ENCODE results near the gene AARS2.

DNA sequence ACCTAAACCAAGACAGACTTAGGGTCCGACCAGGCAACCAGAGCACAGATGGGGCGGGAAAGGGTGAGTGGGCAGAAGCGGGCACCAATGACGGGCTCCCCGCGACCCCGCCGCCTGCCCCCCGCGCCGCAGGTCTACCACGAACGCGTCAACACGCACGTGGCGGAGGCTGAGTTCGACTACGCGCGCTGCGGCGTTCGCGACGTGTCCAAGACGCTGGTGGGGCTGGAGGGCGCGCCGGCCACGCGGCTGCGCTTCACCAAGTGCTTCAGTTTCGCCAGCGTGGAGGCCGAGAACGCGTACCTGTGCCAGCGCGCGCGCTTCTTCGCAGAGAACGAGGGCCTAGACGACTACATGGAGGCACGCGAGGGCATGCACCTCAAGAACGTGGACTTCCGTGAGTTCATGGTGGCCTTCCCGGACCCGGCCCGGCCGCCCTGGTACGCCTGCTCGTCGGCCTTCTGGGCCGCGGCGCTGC, 37.8 kb downstream of the AARS2 start:
- TF ChIP-seq, protein P1, sequence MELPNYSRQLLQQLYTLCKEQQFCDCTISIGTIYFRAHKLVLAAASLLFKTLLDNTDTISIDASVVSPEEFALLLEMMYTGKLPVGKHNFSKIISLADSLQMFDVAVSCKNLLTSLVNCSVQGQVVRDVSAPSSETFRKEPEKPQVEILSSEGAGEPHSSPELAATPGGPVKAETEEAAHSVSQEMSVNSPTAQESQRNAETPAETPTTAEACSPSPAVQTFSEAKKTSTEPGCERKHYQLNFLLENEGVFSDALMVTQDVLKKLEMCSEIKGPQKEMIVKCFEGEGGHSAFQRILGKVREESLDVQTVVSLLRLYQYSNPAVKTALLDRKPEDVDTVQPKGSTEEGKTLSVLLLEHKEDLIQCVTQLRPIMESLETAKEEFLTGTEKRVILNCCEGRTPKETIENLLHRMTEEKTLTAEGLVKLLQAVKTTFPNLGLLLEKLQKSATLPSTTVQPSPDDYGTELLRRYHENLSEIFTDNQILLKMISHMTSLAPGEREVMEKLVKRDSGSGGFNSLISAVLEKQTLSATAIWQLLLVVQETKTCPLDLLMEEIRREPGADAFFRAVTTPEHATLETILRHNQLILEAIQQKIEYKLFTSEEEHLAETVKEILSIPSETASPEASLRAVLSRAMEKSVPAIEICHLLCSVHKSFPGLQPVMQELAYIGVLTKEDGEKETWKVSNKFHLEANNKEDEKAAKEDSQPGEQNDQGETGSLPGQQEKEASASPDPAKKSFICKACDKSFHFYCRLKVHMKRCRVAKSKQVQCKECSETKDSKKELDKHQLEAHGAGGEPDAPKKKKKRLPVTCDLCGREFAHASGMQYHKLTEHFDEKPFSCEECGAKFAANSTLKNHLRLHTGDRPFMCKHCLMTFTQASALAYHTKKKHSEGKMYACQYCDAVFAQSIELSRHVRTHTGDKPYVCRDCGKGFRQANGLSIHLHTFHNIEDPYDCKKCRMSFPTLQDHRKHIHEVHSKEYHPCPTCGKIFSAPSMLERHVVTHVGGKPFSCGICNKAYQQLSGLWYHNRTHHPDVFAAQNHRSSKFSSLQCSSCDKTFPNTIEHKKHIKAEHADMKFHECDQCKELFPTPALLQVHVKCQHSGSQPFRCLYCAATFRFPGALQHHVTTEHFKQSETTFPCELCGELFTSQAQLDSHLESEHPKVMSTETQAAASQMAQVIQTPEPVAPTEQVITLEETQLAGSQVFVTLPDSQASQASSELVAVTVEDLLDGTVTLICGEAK (IDR thresholded peaks at IDR 0.05; ENCODE audit: borderline replicate concordance): no peak
- no peak for TF ChIP-seq NR2C2 (IDR thresholded peaks at IDR 0.05; ENCODE audit: borderline replicate concordance, control insufficient read depth, insufficient read length, low read depth)
- TF ChIP-seq, protein P2, sequence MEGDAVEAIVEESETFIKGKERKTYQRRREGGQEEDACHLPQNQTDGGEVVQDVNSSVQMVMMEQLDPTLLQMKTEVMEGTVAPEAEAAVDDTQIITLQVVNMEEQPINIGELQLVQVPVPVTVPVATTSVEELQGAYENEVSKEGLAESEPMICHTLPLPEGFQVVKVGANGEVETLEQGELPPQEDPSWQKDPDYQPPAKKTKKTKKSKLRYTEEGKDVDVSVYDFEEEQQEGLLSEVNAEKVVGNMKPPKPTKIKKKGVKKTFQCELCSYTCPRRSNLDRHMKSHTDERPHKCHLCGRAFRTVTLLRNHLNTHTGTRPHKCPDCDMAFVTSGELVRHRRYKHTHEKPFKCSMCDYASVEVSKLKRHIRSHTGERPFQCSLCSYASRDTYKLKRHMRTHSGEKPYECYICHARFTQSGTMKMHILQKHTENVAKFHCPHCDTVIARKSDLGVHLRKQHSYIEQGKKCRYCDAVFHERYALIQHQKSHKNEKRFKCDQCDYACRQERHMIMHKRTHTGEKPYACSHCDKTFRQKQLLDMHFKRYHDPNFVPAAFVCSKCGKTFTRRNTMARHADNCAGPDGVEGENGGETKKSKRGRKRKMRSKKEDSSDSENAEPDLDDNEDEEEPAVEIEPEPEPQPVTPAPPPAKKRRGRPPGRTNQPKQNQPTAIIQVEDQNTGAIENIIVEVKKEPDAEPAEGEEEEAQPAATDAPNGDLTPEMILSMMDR (IDR thresholded peaks at IDR 0.05 in 2 of 3, conservative IDR thresholded peaks at IDR 0.05 in 1 of 3; ENCODE audit: control insufficient read depth in 2 of 3, extremely low read depth in 1 of 3, insufficient read depth in 1 of 3, low read depth in 3 of 3, low read length in 3 of 3): no peak
